ENCODE data around the gene RNF166.

The RNF166 gene

DNA sequence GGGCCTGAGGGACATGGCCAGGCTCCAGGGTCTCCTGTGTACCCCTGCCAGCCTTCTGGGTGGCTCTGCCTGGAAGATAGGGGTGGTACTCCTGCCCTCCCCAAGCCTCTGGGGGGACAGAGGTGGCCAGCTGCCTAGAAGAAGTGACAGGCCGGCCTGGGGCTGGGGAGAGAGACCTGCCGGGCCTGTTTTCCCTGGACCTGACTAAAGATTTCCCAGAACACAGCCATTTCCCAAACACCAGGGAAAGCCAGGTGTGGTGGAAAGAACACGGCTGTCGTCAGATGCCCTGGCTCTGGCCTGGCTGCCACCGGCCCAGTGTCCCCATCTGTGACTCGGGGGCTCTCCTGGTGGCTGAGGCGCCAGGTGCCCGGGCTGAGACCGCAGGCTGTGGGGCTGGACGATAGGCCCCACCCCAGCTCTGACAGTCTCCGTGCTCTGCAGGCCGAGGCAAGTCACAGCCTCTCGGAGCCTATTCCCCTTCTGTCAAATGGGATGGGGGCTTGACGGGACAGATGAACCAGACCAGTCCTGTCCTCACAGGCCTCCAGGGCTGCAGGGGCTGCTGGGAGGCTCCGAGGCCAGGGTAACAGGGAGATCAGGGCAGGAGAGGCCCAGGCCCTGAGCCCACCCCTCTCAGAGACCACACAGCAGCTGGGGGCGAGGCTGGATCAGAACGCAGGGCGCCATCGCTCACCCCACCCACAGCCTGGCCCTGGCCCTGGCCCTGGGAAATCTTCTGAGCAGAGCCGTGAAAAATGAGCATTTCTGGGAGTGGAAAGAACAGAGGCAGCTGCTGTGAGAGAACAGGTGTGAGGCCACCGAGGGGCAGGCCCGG lies 33.1 kb upstream of the RNF166 start:
- DNase-seq, result no peak

DNA sequence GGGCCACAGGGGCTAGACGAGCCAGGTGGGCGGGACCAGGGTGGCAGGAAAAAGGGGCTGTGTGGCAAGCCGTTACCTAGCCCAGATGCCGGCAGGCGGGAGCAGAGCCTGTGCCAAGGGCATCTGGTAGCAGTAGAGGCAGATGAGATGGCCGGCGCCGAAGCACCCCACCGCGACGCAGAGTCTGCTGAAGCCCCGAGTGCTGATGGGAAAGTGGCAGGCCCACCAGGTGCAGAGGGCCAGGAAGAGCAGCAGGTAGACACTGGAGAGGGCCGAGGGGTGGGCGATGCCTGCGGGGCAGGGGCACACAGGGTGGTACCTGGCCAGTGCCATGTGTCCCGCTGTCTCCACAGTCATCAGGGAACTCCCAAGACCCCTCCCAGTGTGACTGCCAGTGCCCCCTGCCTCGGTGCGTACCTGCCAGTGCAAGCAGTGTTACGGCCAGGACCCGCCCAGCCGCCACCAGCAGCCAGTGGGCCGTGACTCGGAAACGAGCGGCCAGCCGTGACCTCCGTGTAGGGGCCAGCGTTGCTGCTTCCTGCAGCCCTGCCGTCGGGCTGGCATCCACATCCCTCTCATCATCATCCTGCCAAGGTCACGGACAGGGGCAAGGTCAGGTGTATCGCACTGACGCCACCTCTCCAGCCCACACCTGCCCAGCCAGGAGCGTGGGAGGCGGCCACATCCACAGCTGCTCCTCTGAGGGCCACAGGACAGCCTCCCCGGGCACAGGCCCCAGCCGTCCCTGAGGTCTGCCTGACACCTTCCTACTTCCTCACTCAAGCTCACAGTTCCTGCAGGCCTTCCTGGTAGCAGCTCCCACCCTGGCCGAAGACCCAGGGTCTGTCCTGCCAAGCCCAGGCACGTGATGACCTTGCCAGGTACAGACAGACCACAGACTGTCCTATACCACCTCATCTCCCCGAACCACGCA lies 32.2 kb upstream of the RNF166 start:
- DNase-seq, result no peak

DNA sequence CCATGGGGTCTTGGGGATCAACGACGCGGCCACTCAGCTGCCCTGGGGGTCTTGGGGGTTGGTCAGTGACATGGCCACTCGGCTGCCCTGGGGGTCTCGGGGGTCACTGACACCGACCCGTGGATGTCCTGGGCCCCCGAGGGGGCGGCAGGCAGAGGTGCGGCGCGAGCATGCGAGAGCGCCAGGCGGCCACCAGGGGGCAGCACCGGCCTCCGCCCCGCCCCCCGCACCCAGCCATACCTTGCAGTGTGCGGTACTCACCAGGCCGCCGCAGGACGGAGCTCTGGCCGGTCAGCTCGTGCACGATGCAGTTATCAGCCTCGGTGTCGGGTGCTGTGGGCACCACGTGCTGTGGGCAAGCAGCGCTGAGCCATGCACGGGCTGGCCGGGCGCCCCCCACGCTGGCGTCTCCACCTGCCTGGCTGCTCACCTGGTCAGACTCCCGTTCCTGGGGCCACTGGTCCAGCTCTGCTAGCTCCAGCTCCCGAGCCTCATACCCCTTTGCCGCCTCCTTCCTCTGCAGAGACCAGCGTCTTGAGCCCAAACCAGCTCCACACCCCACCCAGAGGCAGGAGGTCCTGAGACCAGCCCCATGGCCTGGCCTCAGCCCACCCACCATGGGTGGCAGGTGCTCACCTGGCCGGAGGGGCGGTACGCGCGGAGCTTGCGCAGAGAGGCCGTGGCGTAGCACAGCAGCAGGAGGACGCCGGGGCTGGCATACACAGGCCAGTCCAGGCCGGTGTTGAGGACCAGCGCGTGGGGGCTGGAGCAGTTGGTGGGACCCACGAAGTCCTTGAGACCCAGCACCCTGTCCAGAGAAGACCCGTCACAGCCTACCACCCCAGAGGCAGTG lies 31.3 kb upstream of the RNF166 start:
- peak; percentile 20 to 81 (median 68) for DNase-seq

DNA sequence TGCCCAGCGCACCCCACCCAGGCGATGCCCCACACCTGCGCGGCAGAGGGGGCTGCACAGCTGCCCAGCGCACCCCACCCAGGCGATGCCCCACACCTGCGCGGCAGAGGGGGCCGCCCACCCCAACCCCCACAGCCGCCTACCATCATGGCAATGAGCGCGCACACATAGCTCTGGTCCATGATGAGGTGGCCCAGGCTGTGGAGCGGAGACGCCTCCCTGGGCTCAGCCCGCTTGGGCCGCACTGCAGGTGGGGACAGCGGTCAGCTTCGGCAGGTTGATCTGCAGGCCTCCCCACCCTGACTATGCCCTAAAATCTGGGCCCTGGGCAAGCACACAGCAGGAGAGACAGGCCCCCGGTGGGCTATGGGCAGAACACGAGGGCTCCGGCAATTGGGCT lies 30.3 kb upstream of the RNF166 start:
- DNase-seq, result no peak

DNA sequence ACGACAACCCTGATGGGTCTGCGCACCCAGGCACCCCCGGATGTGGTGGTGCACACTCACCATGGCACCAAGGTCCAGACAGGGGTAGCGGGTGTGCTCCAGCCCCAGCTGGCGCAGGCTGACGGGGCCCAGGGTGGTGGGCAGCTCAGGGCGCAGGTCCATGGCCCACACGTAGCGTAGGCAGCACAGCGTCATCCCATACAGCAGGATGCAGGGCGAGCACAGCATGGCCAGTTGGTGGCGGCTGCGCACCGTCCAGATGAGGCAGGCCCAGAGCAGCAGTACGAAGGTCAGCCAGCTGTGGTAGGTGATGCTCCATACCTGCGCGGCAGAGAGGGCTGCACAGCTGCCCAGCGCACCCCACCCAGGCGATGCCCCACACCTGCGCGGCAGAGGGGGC lies 29.9 kb upstream of the RNF166 start:
- no peak for DNase-seq

DNA sequence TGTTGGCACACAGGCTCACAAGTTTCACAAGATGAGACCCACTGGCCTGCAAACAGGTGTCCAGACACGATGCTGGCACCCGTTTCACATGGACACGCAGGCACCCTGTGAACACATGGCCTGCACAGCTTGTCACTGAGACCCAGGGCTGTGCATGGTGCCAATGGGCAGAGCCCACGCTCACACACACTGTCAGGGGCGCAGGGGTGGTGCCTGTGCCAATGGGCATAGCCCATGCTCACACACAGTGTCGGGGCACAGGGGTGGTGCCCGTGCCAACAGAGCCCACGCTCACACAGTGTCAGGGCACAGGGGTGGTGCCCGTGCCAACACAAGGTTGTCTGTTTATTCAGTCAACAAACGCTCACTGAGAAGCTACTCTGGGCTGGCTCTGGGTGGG lies 29.4 kb upstream of the RNF166 start:
- no peak for DNase-seq

DNA sequence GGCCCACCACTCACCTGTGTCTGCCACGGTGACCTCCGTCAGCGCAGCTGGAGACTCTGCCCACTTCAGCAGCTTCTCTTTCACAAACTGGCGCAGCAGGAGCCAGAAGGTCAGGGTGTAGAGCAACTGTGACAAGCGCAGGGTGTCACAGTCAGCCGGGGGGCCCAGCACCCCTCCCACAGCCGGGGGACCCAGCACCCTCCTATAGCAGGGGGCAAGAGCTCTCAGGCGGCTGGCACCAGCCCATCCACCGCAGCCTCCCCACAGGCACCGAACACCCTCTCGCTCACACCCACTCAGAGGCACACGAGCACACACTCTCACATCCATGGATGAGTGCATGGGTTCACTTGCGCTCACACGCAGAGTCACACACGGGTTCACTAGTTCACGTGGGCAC lies 28.9 kb upstream of the RNF166 start:
- no peak for DNase-seq

DNA sequence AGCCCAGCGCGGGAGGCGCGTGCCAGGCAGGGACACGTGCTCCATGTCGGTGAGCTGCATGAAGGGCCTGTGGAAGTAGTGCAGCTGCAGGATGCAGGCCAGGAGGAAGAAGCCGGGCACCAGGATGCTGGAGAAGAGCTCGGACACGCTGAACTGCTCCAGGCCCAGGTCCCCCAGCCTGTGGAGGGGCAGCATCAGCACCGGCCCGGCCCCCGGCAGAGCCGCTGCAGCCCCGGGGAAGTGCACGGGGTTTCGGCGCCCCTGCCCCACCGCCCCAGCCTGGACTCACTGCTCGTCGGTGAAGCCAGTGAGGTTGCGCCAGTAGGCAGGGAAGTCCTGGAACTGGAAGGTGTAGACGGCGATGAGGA lies 28.1 kb upstream of the RNF166 start:
- no peak for DNase-seq

DNA sequence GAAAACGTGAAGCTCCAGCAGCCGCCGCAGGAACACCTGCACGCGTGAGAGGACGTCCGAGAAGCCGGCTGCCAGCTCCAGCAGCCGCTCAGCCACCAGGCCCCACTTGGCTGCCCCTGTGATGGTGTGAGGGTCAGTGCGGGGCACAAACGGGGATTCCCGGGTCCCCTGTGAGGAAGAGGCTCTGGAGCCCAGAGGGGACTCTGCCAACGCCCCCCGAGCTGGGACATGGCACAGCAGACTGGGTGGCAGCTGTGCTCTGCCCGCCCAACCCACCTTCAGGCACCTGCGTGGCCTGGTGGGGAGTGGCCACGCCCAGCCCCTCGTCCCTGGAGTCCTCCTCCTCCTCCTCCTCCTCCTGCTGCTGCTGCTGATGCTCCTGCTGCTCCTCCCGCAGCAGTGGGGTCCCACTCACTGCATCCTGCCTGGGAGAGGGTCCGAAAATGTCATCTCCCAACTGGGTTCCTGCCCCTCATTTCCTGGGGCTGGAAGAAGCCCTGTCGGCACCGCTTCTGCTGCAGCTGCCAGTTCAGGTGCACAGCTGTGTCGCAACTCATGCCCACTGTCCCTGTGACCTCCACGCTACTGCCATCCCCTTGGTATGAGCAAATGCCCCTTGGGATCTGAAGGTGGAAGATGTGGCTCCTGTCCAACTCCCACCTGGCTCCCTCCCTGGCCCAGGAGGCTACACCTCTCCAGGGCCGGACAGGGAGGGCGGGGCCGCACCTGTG lies 27.6 kb upstream of the RNF166 start:
- DNase-seq, result no peak

DNA sequence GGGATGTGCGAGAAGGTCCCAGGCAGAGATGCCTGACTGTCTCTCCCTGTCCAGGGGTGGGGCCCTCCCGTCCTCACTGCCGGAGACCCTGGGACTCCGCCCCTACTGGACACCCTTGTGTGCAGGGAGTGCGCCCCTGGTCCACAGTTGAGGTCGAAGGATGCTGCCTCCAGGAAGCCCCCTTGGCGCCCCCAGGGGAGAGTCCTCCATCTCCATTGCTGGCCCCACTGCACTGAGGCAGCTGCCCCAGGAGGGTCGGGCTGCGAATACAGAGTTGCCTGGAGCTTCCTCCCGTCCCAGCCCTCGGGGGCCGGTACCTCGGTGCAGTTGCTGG lies 26.7 kb upstream of the RNF166 start:
- no peak for DNase-seq

DNA sequence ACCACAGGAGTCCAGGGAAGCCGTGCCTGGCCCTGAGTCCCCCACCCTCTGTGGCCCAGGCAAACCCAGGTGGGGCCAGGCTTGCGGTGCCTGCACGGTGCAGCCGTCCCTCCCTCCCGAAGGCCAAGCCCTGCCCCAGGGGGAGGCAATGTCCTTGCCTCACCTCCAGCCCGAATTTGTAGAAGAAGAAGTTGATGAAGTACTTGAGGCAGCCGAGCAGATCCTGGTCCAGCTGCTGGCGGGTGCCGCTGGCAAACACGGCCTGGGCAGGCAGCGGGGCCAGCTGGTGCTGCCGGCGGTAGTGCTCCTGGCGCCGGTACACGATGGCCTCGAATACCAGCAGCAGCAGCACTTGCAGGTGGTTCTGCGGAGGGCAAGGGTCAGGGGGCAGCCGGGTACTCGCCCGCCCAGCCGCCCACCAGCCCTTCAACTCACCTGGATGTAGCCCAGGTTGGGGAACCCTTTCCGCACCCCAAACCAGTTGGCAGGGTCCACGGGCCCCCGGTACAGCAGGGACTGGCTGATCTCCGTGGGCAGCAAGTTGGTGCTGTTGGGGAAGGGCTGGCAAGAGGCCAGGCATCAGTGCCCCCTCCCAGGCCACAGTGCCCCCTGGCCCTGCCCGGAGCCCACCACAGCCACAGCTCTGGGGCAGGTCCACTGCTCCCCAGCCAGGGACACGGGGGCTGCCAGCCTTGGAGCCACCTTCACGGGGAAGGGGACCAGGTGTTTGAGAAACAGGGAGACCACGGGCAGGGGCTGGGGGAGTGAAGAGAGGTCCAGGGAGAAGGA lies 26.2 kb upstream of the RNF166 start:
- DNase-seq, result no peak

DNA sequence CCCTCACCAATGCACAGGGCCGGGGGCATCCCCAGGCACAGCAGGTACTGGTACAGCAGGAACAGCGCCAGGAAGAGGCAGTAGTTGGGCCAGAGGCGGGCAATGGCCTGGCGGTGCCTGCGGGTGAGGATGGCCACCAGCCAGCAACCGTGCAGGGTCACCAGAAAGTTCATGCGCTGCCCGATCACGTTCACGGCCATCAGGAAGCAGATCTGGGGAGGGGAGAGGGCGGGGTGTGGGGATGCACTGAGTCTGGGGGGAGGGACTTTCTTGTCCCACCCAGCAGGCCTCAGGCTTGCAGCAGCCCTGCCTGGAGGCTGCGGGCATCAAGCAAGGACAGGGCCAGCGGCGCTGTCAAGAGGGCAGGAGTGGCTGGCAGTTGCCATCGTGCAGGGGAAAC lies 25.5 kb upstream of the RNF166 start:
- DNase-seq, result peak in 4 of 6 experiments; percentile 6 to 39 (median 18)

DNA sequence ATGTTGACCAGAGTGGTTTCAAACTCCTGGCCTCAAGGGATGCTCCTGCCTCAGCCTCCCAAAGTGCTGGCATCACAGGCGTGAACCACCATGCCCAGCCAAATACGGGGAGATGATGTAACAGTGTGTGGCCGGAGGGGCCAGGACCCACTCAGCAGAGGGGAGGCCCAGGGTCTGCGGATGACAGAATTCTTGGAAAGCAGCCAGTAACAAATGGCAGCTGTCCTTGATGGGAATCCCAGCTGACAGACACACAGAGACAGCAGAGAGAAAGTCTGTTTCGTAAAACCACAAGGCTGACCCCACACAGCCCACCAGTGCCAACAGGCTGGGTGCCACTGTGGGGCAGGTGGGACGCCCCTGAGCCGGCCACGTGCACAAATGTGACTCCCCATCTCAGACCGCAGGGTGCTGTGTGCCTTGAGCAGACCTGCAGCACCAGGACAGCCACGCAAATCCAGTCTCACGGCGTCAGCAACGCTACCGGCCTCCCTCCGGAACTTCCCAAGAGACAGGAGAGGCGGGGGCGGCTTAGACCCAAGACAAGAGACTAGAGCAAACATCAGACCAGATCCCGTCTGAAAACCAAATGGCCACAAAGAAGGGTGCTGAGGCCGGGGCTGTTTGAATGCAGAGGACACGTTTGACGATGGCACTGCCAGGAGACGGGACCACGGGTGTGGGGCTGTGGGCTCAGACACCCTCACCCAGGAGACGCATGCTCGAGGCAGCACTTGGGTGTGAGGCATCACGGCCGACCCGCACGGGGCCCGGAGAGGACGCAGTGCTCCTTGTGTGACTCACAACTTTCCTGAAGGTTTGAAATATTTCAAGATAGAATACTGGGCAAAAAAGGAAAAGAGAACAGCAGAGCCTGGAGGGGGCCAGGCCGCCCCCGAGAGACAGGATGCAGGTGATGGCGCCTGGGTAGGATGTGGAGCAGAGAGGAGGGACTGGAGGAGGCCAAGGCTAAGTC lies 24.7 kb upstream of the RNF166 start:
- no peak for DNase-seq

DNA sequence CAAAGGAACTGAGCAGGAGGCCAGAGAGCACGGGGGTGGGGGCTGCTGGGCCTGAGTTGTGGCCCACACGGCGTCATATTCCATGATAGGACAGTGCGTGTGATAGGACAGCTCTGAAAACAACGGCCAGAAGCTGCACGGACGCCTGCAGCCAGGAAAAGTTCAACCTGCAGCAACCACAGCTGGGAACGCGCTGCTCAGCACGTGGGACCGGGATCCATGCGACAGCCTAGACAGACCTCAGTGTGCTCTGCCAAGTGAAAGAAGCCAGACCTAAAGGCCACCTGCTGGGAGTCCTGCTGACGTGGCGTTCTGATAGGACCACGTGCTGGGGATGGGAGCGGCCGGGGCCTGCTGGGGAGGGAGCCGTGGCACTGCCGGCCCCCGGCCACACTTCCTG lies 21.7 kb upstream of the RNF166 start:
- no peak for DNase-seq

DNA sequence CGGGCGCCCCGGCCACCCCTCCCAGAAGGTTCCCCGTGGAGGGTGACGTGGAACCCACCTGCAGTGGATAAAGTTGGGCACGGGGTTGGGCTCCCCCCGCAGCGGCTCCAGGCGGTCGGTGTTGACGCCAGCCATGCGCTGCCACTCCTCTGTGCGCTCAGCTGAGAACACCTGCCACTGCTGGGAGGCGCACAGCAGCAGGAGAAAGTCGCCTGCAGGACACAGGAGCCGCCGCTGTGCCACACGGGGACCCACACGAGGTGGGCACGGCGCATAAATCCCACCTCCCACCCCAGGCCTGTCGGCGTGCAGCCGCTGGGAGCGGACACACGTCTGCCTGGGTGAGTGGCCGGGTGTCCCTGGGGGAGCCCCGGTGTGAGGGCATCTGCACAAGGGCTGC lies 20.8 kb upstream of the RNF166 start:
- DNase-seq, result no peak

DNA sequence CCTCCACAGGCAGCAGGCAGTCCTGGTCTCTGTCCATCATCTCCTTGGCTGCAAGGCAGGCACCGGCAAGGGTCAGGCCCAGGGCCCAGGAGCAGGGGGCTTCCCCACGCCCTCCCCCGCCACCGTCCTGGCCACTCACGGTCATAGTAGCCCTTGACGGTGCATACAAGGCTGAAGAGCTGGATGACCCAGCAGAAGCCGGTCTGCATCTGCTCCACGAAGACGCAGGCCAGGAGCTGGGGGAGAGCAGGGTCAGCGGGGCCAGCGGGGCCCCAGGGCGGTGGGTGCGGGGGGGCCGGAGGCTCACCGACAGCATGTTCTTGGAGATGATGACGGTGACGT lies 20.2 kb upstream of the RNF166 start:
- no peak for DNase-seq

DNA sequence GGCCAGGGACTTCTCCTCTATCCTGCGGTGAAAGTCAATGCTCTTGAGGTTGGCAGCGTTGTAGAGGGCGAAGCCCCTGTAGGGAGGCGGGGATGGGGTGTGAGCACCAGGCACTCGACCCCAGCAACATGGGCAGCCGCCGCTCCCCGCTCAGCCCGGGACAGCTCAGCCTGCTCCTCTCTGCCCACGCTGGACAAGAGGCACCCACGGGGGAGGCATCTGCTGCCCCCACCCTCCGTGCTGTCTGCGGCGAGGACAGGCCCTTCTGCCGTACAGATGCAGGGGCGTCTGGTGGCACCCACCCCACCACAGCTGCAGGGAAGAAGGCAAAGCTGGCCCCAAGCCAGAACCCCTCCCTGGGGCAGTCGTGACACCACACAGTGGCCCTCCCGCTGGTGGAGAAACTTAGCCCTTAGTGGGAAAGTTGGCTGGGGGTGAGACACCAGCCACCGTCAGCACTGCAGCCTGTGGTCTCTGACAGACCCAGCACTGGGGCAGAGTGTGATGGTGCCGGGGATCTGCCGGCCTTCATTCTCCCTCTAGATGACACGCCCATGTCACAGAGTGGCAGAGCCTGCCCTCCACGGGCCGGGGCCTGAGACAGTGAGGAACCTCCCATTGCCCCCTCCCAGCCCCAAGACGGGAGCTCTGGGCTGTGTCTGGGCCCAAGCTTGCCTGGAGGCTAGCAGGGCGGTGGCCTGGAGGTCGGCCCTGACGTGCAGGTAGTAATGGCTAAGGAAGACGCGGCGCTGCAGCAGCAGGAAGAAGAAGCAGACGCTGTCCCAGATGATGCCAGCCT lies 19.6 kb upstream of the RNF166 start:
- no peak for DNase-seq

DNA sequence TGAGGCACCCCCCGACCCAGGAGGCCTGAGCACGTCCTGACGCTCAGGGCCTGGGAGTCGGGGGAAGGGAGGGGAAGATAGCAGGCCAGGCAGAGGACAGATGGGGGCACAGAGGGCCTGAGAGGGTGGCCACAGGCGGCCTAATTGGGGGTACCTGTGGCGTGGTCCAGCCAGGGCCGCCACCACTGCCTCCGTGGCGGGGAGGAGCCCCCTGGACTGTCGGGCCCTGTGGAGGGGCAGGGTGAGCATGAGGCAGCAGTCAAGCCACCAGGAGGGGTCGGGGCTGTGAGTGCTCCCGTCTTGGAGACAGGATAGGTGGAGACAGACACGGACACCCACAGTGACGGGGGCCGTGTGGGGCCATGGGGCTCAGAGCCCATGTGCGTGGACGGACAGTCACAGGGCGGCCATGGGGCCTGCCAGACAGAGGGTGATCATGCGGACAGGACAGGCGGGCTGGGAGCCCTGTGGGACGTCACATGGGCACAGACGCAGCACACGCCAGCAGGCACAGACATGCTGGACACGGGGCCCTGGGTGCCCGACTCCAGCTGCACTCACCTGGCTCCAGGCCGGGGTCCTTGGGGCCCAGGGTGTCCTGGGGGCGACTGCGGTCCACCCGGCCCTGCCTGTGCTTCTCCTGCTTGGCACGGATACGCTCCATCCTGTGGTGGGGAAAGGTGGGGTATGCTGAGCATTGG lies 18.8 kb upstream of the RNF166 start:
- DNase-seq, result no peak

DNA sequence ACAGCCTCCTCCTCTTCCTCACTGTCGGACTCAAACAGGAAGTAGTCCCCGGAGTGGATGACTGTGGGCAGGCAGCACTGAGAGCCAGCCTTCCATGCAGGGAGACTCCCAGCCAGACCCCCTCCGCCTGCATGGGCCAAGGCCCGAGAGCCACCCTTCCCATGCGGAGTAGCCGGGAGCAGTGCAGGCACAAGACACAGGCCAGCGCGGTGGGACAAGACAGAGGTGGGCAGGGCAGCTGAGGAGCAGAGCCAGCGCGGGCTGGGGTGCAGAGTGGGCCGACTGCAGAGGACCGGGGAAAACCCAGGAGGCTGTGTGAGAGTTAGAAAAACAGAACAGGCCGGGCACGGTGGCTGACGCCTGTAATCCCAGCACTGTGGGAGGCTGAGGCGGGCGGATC lies 17.7 kb upstream of the RNF166 start:
- no peak for DNase-seq

Measured in stimulated activated naive CD4-positive, alpha-beta T cell (primary cell).